ENCODE data around the gene MED9.
A peak's percentile ranks its signal among the peaks of the same experiment; 100 is the strongest.

Gene MED9

GRCh38 chr17:17492571-17492970 lies 15.8 kb downstream of the MED9 start:
- no peak for DNase-seq

- no peak for DNase-seq
Observed at GRCh38 chr17:17493249-17493985, 16.6 kb downstream of the MED9 start.

DNA sequence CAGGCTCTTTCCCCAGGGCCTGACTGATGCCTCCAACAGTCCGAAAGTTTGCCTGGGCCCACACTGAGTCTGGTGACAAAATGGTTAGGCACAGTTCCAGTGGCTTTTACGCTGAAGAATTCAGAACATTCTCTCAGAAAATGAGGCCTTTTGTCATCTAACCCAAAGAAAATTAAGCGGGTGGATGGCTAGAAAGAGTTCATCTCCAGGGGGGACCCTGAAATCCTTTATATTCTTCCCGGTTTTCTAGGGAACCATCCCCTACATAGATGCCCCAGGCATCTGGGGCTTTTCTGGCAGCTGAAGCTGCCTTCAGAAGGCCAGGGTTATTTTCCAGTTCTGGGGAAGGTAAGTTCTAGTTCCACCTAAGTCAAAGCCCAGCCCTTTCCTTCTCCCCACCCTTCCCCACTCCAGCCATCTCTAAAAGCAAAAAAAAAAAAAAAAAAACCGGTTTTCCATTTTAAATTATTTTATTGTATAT lies 17.2 kb downstream of the MED9 start:
- no peak for DNase-seq

DNA sequence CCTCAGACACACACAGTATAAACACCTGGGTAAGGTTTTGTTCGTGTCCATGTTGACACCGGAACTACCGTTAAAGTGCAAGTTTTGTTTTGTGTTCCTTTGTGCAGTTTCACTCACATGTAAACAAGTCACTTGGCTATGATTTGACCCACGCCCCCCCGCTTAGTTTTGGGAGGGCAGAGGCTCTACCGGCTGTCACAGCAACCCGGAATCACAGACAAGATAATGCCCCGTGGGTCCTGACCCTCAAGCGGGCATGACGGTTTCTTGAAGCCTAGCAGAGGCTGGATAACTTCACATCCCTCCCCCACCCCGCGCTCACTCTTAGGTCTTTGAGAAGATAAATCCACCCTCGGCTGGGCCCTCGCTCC lies 17.7 kb downstream of the MED9 start:
- no peak for DNase-seq

DNA sequence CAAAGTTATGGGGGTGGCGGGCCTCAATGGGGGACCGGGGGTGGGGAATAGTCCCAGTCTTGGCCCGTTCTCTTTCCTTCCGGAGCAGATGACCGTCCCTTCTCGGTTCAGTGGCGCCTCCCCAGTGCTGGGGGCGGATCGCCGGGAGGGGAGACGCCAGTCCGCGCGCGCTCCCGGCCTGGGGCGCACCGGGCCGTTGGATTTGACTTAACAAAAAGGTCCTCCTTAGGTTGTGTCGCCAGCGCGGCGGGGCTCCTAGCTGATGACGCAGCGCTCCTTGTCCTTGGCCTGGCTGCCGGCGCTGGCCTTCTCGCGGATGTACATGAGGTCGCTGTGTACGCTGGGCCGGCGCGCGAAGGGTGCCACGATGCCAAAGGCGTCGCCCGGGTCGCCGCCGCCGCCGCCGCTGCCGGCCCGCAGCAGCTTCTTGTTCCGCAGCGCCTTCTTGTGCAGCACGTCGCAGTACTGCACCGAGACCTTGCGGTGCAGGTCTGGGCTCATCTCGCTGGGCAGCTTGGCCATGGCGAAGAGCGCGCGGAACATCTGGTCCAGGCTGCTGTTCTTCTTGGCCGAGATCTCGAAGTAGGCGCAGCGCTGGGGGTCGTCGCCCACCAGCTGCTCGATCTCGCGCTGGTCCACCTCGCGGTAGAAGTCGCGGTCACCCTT lies 18.2 kb downstream of the MED9 start:
- no peak for DNase-seq

DNA sequence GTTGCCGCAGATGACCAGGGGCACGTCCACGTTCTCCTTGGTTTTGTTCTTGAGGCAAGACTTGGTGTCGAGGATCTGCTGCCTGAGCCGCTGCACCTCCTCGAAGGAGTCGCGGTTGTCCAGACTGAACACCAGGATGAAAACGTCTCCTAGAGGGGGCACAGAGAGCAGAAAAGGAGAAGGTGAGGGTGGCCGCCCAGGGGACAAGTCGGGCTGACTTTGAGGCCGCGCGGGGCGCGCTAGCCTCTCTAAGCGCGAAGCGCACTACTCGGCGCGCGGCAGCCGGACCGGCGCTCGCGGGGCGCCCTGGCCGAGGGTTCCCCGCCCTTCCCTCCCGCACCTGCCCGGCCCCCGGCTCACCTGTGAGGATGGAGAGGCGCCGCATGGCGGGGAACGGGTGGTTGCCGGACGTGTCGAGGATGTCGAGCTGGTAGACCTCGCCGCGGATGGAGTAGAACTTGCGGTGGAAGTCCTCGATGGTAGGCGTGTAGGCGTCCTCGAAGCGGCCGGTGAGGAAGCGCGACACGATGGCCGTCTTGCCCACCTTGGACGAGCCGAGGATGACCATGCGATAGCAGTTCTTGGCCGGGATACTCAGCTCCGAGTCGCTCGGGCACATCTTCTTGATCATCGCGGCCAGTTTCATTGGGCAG lies 18.9 kb downstream of the MED9 start:
- no peak for DNase-seq

DNA sequence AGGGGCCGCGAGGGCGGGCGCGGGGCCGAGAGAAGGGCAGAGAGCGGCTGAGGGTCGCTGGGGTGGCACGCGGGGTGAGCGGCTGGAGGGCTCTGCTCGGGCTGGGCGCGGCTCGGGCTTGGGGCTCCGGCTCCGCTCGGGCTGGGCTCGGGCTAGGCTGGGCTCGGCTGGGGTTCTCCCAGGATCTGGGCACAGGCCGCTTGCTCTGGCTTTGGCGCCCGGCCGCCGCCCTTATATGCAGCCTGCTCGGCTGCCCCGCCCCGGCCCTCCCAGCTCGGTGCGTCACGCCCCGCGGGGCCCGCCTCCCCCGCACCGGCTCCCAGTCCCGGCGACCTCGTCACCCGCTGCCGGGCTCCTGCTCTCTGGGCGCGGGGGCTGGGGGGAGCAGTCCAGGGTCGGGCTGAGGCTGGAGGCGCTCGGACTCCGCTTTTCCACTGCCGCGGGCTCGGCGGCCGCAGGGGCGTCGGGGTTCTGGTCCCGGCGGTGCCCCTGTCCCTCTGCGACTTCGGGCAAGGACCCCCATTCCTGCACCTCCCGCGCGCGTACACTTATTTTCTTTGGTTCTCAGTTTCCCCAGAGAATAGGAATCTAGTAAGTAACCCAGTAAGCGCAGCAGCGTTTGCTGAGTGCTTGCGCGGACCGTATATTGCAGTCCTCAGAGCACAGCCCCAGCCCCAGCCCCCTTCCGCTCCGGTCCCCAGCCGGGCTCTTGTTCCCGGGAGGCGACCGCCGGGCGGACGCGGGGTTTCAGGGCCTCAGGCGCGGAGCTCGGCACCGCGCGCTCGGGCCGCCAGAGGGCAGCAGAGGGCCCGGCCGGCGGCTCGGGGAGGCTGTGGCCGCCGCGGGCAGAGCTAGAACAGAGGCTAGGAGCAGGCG lies 19.6 kb downstream of the MED9 start, which contains the start of gene RASD1:
Gene RASD1, minus strand, starts transcription at position 207 of the 876 bp plus-strand sequence. CDS start 214 bp downstream, outside the sequence.
- DNase-seq: peak; percentile 55

GRCh38 chr17:17497065-17497844 lies 20.5 kb downstream of the MED9 start:
- DNase-seq: no peak

DNA sequence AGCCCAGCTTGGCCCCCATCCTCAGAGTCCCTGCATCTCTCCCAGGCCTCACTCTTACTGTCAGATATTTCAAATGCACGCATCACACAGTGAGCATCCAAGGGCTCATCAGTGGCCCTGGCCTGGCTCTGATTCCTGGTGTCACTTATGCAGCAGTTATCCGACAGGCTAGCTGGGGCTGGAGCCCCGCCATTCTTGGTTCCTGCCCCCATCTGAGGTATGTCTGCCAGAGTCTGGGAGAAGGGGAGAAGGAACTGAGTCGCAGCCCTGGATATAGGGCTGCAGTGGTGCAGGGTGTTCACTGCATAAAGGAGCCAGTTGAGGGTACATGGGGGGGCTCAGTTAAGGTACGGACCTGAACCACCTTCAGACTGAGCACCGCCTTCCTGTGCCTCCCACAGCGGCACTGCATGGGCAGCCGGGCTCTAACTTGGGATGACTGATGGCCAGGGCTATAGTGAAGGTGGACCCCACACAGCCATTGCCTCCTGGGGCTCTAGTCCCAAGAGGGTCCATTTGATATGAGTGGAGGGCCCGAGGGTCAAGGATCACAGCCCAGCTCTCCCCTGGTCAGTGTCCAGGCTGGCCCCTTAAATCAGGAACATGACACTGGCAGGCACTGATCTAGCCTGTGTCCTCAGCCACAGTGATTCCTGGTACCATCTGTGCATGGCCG lies 21.2 kb downstream of the MED9 start:
- DNase-seq: no peak

DNA sequence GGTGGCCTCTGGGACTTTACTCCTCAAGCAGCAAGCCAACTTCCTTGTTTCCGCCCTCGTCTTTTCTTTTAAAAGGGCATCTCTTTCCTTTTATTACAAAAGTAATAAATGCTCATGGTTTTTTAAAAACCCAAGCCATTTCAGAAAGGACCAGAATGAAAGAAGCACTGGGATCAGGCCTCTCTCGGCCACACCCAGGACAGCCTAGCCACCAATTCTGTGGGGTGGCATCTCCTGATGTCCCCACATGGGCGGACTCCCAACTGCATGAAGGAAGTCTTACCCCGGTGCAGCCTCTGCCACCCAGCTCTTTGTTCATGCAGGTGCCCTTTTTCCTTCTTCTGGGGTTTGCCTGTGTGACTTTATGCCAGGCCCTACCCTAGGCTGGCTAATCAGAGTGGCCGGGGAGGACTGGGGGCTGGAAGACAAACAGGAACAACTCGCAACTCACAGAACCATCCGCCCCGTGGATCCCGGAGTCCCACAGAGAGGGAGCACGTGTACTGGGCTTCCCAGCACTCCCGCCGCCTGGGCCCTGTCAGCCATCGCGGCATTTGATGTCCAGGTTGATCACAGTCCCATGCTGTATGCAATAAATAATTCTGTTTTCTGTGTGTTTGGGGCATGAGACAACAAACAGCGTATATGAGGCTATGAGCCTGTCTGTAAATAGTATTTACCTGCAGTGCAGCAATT lies 22.0 kb downstream of the MED9 start:
- DNase-seq: no peak

DNA sequence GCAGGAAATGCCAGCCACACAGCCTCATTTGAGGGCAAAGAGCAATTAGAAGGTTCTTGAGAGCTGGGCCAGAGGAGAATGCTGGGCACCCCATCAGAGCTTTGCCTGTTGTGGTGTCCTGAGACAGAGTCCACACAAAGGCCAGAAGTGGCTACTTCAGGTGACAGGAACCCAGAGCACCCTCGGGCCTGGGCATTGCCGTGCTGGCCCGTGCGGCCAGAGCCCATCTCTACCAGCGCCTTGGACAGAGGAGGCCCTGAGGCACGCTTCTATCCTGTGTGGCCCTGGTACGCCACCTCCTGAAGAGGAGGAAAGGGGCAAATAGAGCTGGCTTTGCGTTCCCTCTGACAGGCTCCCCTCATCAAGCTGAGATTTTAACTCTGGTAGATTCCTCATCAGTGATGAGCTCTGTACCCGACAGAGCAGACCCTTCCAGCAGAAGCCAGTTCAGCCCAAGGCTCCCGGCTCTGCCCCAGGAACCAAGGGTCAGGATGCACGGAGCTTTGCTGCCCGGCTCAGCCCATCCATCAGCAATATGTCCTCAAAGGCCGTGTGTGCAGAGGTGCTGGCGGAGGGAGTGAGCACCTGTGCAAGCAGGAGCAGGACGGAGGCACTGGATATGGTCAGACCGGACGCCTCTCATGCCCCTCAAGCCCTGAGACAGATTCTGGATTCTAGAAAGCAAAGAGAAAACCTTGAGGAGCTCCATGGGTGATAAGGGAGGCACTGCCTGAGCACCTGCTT lies 22.8 kb downstream of the MED9 start:
- no peak for DNase-seq

GRCh38 chr17:17500999-17501605 lies 24.3 kb downstream of the MED9 start:
- DNase-seq: no peak

GRCh38 chr17:17502741-17503565 lies 26.2 kb downstream of the MED9 start:
- DNase-seq: no peak

DNA sequence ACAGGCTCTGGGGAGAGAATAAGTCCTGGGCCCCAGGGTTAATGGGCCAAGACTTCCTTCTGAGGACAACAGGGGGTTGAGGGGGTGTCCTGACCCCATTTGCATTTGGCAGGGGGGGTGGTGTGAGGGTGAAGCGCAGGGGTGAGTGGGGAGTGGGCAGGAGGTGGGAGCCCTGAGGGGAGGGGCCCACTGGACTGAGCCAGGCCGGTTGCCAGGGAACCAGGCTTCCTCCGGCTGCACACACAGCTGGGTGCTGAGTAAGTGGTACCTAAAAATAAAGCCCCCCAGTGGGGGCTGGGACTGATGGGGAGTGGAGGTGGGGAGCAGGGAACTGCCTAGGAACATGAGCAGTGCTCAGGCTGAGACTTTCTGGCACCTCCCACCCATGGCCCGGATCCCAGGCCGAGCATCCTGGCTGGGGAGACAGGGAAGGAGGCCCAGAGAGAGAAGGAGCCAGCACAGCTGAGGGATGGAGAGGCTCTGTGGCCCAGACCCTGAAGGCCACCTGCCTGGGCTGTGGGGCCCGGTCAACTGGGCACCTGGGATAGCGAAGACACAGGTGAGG lies 26.8 kb downstream of the MED9 start:
- peak; percentile 26 for DNase-seq

DNA sequence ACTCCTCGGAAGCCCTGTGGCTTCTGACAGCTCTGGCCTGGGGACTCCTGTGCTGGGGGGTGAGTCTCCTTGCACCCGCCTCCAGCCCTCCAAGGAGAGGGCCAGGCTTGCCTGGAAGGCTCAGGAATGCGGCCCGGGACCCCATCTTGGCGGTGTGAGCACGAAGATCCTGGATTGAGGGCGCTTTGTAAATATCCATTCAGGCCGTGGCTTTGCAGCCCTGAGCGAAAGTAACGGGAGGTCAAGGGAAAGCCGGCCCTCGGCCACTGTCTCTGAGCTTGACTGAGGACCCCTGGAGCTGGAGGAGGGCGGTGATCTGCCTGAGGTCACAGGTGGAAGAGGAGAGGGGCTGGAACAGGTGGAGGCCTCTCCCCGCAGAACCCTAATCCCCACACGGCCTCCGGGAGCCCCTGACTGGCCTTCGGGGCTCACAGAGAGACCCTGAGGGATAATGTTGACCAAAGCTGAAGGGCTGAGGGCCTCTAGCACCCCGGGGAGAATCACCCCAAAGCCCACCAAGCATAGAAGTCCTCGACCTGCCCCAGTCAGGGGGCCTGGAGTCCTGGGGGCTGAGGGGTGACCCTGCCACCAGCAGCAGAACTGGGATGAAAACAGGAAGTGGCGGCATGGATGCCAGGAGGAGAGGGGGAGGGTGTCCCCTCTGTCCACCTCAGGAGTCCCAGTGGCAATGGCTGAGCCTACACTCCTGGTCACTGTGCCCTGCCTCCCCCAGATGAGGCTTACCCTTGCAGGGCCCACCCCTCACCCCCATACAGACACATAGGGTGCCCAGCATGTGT lies 27.7 kb downstream of the MED9 start:
- no peak for DNase-seq

GRCh38 chr17:17505151-17505550 lies 28.4 kb downstream of the MED9 start:
- no peak for DNase-seq

DNA sequence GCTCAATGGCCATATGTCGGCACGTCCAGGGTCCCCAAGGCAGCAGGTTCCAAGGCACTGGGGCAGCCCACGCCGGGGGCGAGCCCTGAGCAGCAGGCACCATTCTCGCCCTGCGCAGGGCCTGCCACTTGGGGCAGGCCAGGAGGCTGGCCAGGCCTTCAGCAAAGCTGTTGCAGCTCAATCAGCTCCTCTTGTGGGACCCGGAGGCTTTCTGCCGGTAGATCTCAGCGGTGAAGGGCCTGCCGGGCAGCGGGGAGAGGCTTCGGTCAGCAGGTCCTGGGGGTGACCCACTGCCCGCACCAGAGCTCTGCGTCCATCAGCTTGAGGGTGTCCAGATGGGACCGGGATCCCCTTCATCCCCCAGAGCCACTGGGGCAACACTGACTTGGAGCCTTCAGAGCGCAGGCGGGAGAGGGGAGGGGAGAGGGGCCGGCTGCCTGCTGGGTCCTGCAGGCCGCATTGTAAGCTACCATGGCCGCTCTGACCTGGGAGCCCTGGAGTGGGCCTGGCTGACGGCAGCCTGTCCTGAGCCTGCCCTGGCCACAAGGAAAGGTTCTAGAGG lies 28.9 kb downstream of the MED9 start:
- no peak for DNase-seq
